Bronchial epithelial cell (primary cell): ENCODE results near the gene ABCF1. TPM values are rescaled to one million over a fixed set of nuclear protein-coding genes. Genes with fewer than 3 reads are reported as not detected.

ENCODE experiments used
- DNase-seq: peaks from one replicate; pipeline ENCODE4 v3.0.0-alpha.2; 2010; ENCODE audit warnings: low read depth
- FAIRE-seq: peaks from 2 replicates; lab custom pipeline; 2011; peaks lifted over from hg19 to GRCh38; lab: Jason Lieb, UNC
- H3K27me3 ChIP-seq: 2 replicates; pipeline ENCODE4 v1.5.1; 2011; ENCODE audit warnings: low read length; ENCODE audit not compliant: control insufficient read depth, insufficient read depth
- H3K36me3 ChIP-seq: 2 replicates; pipeline ENCODE4 v1.5.1; 2011; ENCODE audit warnings: low read length; ENCODE audit not compliant: control insufficient read depth, insufficient read depth
- H3K4me3 ChIP-seq: 2 replicates; pipeline ENCODE4 v1.5.1; 2011; ENCODE audit warnings: mild to moderate bottlenecking, low read depth, low read length, control low read depth
- CTCF ChIP-seq: IDR thresholded peaks from 2 replicates; pipeline ENCODE4 v1.5.1; 2011; ENCODE audit warnings: mild to moderate bottlenecking, moderate library complexity, low read length, control low read depth, inconsistent platforms; ENCODE audit not compliant: insufficient read depth, severe bottlenecking
- total RNA-seq: library from RNA; depleted of rRNA; stranded (reverse); fragments of >200 nt; gene quantifications from 2 replicates; pipeline ENCODE4 v1.2.1, GENCODE V29; 2014

The ABCF1 gene
- total RNA-seq, 1 donor from 2014 or later = 31.9 TPM

GRCh38 chr6:30541515-30542403 is 29.5 kb upstream of the ABCF1 start:
- peak; percentile 83 for DNase-seq
- Histone ChIP-seq H3K36me3 (peaks cover 1% of the 10 kb centered on the region), H3K4me3 (peak overlapping the region; percentile 8), H3K27me3 (no peaks in the 10 kb centered on the region)
- no peak for FAIRE-seq
- TF ChIP-seq CTCF = peak; percentile 92

GRCh38 chr6:30542404-30542725 is 28.9 kb upstream of the ABCF1 start:
- H3K4me3 ChIP-seq = no peak overlapping the region
- H3K27me3 ChIP-seq = no peaks in the 10 kb centered on the region
- peaks cover 1% of the 10 kb centered on the region for H3K36me3 ChIP-seq
- DNase-seq (no peak), FAIRE-seq (no peak)
- TF ChIP-seq CTCF = no peak

- Histone ChIP-seq H3K36me3 (peaks cover 1% of the 10 kb centered on the region), H3K27me3 (no peaks in the 10 kb centered on the region), H3K4me3 (no peak overlapping the region)
- FAIRE-seq (no peak), DNase-seq (no peak)
- no peak for TF ChIP-seq CTCF
Measured at GRCh38 chr6:30542915-30543314, 28.3 kb upstream of the ABCF1 start.

GRCh38 chr6:30543821-30544220 is 27.4 kb upstream of the ABCF1 start:
- FAIRE-seq (no peak), DNase-seq (no peak)
- no peaks in the 10 kb centered on the region for H3K27me3 ChIP-seq
- no peak overlapping the region for H3K4me3 ChIP-seq
- H3K36me3 ChIP-seq = peaks cover 1% of the 10 kb centered on the region
- no peak for TF ChIP-seq CTCF

- no peak for FAIRE-seq
- H3K4me3 ChIP-seq = no peak overlapping the region
- no peaks in the 10 kb centered on the region for H3K27me3 ChIP-seq
- TF ChIP-seq CTCF = peak; percentile 74
- H3K36me3 ChIP-seq = peaks cover 1% of the 10 kb centered on the region
- peak; percentile 70 for DNase-seq
Measured at GRCh38 chr6:30544666-30545272, 26.5 kb upstream of the ABCF1 start.
